Spleen (tissue), 11 donors: Measurements from ENCODE around the gene TIMP1. TPM values are rescaled to one million over a fixed set of nuclear protein-coding genes. Genes with fewer than 3 reads are reported as not detected.
"Not testable (repeated sequence)": the region's sequence is repeated elsewhere in the genome, so short reads cannot be mapped to it uniquely, and the experiment has no call there.

ENCODE experiments used
- DNase-seq: peaks from one replicate; pipeline ENCODE4 v3.0.0-alpha.2; 2020
- H3K27ac ChIP-seq, 8 donors: fragments of 200-600 bp; sonication (generic) in 7 of 8; 1 replicate in 4 of 8; 2 replicates in 4 of 8; pipeline versions ENCODE4 v1.5.0 to v1.8.0; 2016 to 2021; ENCODE audit warnings: inconsistent platforms in 4 of 8, mild to moderate bottlenecking in 4 of 8, moderate library complexity in 1 of 8
- H3K27me3 ChIP-seq, 7 donors: fragments of 200-600 bp; sonication (generic) in 6 of 7; replicated peaks in 1 of 7; 1 replicate in 4 of 7; 2 replicates in 3 of 7; pipeline versions ENCODE4 v1.5.0 to v1.8.0; 2016 to 2021; ENCODE audit warnings: inconsistent platforms in 3 of 7, mild to moderate bottlenecking in 1 of 7
- H3K36me3 ChIP-seq, 6 donors: fragments of 200-600 bp; sonication (generic) in 5 of 6; 1 replicate in 4 of 6; 2 replicates in 2 of 6; pipeline versions ENCODE4 v1.5.0 to v1.8.0; 2016 to 2021; ENCODE audit warnings: inconsistent platforms in 2 of 6
- H3K4me1 ChIP-seq, 6 donors: fragments of 200-600 bp; sonication (generic) in 5 of 6; 1 replicate in 3 of 6; 2 replicates in 3 of 6; pipeline versions ENCODE4 v1.5.0 to v1.8.0; 2016 to 2021; ENCODE audit warnings: inconsistent platforms in 3 of 6
- H3K4me3 ChIP-seq, 8 donors: fragments of 200-600 bp; sonication (generic) in 7 of 8; 1 replicate in 4 of 8; 2 replicates in 4 of 8; pipeline versions ENCODE4 v1.5.0 to v1.8.0; 2016 to 2021; ENCODE audit warnings: inconsistent platforms in 4 of 8, mild to moderate bottlenecking in 4 of 8, moderate library complexity in 2 of 8
- H3K9me3 ChIP-seq, 8 donors: fragments of 200-600 bp; sonication (generic) in 7 of 8; 1 replicate in 4 of 8; 2 replicates in 4 of 8; pipeline versions ENCODE4 v1.5.0 to v1.8.0; 2016 to 2021; ENCODE audit warnings: inconsistent platforms in 4 of 8
- POLR2A ChIP-seq, 3 donors: fragments of 450-650 bp; IDR thresholded peaks; one replicate each; pipeline ENCODE4 v1.5.1; 2017; ENCODE audit warnings: antibody characterized with exemption in 3 of 3, mild to moderate bottlenecking in 1 of 3
- POLR2AphosphoS5 ChIP-seq, 3 donors: sonication (generic); formaldehyde crosslinking; IDR thresholded peaks; one replicate each; pipeline ENCODE4 v1.5.1; 2017; ENCODE audit warnings: antibody characterized with exemption in 3 of 3
- WGBS, 5 donors: extraction: QIAGEN DNeasy Blood & Tissue Kit in 3 of 5; methylation state at CpG; one replicate each; pipeline versions ENCODE4 v1.1.5 to v1.1.7; 2013 to 2018; 5-methylcytosine and 5-hydroxymethylcytosine counted together
- intact Hi-C: fragments of 100-400 bp; cut with DNase I; formaldehyde crosslinking; loops from one replicate; pipeline ENCODE4 v1.15.0; 2023; ENCODE audit warnings: low total_unique reads
- polyA plus RNA-seq, 3 donors: library from polyadenylated mRNA; stranded (reverse); fragments of 200-250 nt; gene quantifications; one replicate each; pipeline ENCODE4 v1.2.1, GENCODE V29; 2013
- total RNA-seq, 7 donors: library from RNA; depleted of rRNA in 3 of 7; stranded (reverse); fragments of >200 nt in 3 of 7; fragmentation: NEBNext Ultra II Directional in 4 of 7; extraction: Animal tissue kit (Norgen Biotek cat#: 25700) in 4 of 7; gene quantifications; one replicate each; pipeline versions ENCODE4 v1.1.0 to v1.2.1, GENCODE V29; 2016 to 2021
- TF ChIP-seq, protein P1 (sequence below), 11 experiments: fragments of 200-600 bp in 7 of 11; fragments of 450-650 bp in 4 of 11; sonication (generic) in 4 of 11; IDR thresholded peaks in 8 of 11; conservative IDR thresholded peaks in 3 of 11; 1 replicate in 7 of 11; 2 replicates in 4 of 11; pipeline versions ENCODE4 v1.4.0 to v1.8.0; 2016 to 2021; ENCODE audit warnings: antibody characterized with exemption in 11 of 11, inconsistent platforms in 4 of 11, mild to moderate bottlenecking in 1 of 11
- donor health status: healthy with polysubstance abuse.
- donor health status: DM: no; HTN: no; CAD: no; lungs with moderate emphysema.
- donor health status: DM: no; HTN: no; CAD: no.
- donor health status: Bipolar disorder and iron deficiency.
- donor health status: healthy.
- donor health status: DM: no; HTN: no; CAD: no.
- donor health status: DM: yes; HTN: yes; CAD: no.

TIMP1 gene
- total and polyA plus RNA-seq, 10 donors: 86.8 to 293 (median 184) TPM

- H3K4me3 ChIP-seq: no peak overlapping the region
- 79 to 96% (median 91%) methylated on average over 3 of the region's 3 CpGs for WGBS, 5 donors
- DNase-seq: no peak
- intact Hi-C loops: no loop called here
- H3K4me1 ChIP-seq: no peaks in the 10 kb centered on the region
- no peaks in the 10 kb centered on the region for H3K36me3 ChIP-seq
- H3K9me3 ChIP-seq: peaks cover 5 to 56% (median 29%) of the 10 kb centered on the region in 8 donors
- H3K27ac ChIP-seq: no peak overlapping the region
- no peak for TF ChIP-seq POLR2A (IDR thresholded peaks at IDR 0.05)
- TF ChIP-seq, protein P1, sequence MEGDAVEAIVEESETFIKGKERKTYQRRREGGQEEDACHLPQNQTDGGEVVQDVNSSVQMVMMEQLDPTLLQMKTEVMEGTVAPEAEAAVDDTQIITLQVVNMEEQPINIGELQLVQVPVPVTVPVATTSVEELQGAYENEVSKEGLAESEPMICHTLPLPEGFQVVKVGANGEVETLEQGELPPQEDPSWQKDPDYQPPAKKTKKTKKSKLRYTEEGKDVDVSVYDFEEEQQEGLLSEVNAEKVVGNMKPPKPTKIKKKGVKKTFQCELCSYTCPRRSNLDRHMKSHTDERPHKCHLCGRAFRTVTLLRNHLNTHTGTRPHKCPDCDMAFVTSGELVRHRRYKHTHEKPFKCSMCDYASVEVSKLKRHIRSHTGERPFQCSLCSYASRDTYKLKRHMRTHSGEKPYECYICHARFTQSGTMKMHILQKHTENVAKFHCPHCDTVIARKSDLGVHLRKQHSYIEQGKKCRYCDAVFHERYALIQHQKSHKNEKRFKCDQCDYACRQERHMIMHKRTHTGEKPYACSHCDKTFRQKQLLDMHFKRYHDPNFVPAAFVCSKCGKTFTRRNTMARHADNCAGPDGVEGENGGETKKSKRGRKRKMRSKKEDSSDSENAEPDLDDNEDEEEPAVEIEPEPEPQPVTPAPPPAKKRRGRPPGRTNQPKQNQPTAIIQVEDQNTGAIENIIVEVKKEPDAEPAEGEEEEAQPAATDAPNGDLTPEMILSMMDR (IDR thresholded peaks at IDR 0.05 in 8 of 11, conservative IDR thresholded peaks at IDR 0.05 in 3 of 11): no peak
- TF ChIP-seq POLR2AphosphoS5 (IDR thresholded peaks at IDR 0.05): no peak
- H3K27me3 ChIP-seq: no peaks in the 10 kb centered on the region
Observed at GRCh38 chrX:47597222-47597621, 15.0 kb downstream of the TIMP1 start.

GRCh38 chrX:47603125-47603524 lies 20.9 kb downstream of the TIMP1 start:
- DNase-seq, H3K4me1 ChIP-seq, H3K27me3 ChIP-seq, intact Hi-C loops, H3K27ac ChIP-seq, H3K36me3 ChIP-seq, H3K4me3 ChIP-seq: not testable (repeated sequence)
- peaks cover 0 to 38% (median 15%) of the 10 kb centered on the region in 8 donors for H3K9me3 ChIP-seq
- WGBS, 5 donors: 89 to 100% (median 95%) methylated on average over 4 of the region's 4 CpGs

- Histone ChIP-seq H3K36me3 (no peaks in the 10 kb centered on the region), H3K9me3 (peaks cover 0 to 19% (median 5%) of the 10 kb centered on the region in 8 donors), H3K27me3 (no peaks in the 10 kb centered on the region), H3K4me1 (no peaks in the 10 kb centered on the region), H3K4me3 (no peak overlapping the region), H3K27ac (no peak overlapping the region)
- no peak for TF ChIP-seq POLR2A (IDR thresholded peaks at IDR 0.05)
- TF ChIP-seq POLR2AphosphoS5 (IDR thresholded peaks at IDR 0.05): no peak
- TF ChIP-seq, protein P1 (IDR thresholded peaks at IDR 0.05 in 8 of 11, conservative IDR thresholded peaks at IDR 0.05 in 3 of 11): no peak
- intact Hi-C loops: no loop called here
- no peak for DNase-seq
- 65 to 74% (median 71%) methylated on average over 6 to 9 of the region's 9 CpGs for WGBS, 5 donors
Observed at GRCh38 chrX:47605024-47605423, 22.8 kb downstream of the TIMP1 start.

- H3K4me3 ChIP-seq: no peak overlapping the region
- no peaks in the 10 kb centered on the region for H3K9me3 ChIP-seq
- no peaks in the 10 kb centered on the region for H3K4me1 ChIP-seq
- no peaks in the 10 kb centered on the region for H3K36me3 ChIP-seq
- TF ChIP-seq POLR2A (IDR thresholded peaks at IDR 0.05): no peak
- TF ChIP-seq, protein P1 (IDR thresholded peaks at IDR 0.05 in 8 of 11, conservative IDR thresholded peaks at IDR 0.05 in 3 of 11): no peak
- no peak for DNase-seq
- no peaks in the 10 kb centered on the region for H3K27me3 ChIP-seq
- no peak overlapping the region for H3K27ac ChIP-seq
- intact Hi-C loops: no loop called here
Observed at GRCh38 chrX:47607091-47607490, 24.9 kb downstream of the TIMP1 start.
